H4 (cell line): ENCODE measurements around the gene STK40. TPM values are rescaled to one million over a fixed set of nuclear protein-coding genes. Genes with fewer than 3 reads are reported as not detected.

Experiments used
- DNase-seq: peaks from one replicate; pipeline ENCODE4 v3.0.0-alpha.2; 2015; ENCODE audit warnings: low spot score
- total RNA-seq: library from RNA; depleted of rRNA; stranded (reverse); fragments of >200 nt; shearing (Covaris generic); gene quantifications from 2 replicates; pipeline ENCODE4 v1.2.3, GENCODE V29; 2014; rRNA removed

STK40 gene, protein sequence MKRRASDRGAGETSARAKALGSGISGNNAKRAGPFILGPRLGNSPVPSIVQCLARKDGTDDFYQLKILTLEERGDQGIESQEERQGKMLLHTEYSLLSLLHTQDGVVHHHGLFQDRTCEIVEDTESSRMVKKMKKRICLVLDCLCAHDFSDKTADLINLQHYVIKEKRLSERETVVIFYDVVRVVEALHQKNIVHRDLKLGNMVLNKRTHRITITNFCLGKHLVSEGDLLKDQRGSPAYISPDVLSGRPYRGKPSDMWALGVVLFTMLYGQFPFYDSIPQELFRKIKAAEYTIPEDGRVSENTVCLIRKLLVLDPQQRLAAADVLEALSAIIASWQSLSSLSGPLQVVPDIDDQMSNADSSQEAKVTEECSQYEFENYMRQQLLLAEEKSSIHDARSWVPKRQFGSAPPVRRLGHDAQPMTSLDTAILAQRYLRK
- total RNA-seq = 25.1 and 25.3 TPM in 2 replicates

DNA sequence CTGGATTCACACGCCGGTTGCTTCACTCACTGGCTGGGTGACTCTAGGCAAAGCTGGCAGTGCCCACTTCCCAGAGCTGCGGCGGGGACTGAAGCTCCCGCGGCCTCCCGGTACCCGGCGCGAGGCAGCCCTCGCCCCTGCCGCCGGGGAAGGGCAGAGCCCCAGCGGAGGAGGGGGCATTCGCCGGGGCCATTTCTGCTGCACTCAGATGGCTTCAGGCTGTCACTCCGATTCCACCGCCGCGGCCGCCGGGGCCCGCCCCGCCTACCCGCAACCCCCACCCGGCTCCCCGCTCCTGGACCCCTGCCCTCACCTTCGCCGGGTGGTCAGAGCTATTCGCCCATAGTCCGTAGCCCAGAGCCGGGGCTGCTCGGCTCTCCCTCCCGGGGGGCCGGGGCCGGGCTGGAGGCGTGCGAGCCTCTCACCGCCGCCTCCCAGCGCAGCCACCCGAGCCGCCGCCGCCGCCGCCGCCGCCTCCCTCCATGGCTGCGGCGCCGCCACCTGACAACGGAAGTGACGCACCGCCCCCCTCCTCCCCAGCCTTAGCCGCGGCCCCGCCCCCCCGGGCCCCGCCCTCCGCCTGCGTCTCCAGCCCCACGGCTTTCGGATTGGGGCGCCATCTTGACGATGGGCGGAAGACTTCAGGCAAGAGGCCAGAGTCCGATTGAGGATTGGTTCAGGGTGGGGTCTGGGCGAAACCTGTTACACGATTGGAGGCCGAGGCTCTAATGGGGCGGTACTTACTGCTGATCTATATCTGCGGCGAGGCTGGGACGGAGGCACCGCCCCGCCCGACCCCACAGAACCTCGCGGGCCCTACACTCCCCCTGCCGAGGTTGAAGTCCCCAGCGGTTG is at the start of gene STK40:
Gene STK40 (minus strand): TSS at position 515 of the 855 bp plus-strand sequence. CDS start 24,592 bp downstream, outside the sequence.
- DNase-seq = peak; percentile 99

DNA sequence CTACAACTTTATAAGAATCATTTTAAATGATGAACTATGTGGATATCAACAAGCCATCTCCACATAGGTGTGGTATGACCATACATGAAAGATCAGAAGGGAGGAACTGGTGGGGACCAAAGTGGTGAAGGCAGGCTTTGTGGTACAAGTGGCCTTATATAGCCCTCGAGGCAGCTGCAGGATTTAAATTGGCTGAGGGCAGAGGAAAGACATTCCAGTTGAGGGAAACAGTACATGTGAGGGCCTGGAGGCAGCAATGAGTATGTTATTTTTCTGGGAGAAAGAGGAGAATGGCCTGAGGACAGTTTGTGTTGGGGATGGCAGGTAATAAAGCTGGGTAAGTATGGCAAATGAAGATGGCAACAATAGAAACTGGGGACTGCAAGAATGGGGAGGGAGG is 47.4 kb upstream of the STK40 start:
- no peak for DNase-seq

DNA sequence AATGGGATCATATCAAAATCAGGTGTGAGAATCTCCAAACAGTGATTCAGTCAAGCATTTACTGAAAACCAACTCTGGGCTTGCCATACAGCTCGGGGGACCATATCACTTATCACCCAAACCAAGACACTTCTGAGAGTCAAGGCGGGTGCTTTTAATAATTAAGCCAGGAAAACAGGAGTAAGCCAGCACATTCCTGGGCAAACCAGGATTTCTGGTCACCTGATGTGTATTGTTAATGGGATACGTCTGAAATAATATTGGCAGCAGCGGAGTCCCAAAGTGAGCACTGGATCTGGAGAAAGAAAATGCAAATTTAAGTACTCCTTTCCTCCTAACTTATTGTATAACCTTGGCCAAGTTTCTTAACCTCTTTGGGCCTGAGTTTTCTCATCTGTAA is 46.9 kb upstream of the STK40 start:
- DNase-seq = no peak

DNA sequence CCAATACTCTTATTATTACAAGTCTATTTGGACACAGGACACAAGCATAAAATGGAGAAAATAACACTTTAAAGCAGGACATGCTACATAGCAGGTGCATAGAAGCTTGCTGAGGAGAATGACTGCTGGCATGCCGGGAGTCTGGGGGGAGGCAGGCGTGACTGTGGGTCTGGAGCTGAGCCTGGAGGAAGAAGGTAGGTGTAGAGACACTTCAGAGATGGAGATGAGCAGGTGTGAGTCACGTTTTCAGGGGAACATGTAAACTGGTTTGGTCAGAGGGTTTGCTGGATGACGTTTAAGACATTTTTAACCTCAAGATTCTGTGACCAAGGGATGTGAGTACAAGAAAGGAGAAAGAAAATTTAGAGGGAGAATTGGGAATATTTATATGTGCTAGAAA is 40.1 kb upstream of the STK40 start:
- DNase-seq = no peak

DNA sequence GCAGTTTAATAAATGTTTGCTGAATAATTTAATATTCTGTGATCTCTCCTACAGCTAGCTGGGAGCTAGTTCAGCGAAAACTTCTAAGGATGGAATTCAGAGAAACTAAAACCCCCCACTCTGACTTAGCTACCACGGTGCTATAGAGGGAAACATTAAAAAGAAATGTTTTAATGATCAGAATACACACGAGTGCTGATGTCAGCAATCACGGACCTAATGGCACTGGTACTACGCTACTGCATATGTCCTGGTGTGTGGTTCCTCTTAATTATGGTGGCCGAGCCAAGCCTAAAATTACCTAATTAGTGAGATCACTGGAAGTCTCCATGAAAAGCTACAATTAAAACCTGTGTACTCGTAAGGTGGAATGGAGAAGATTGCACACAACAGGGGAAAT is 35.9 kb upstream of the STK40 start:
- no peak for DNase-seq

DNA sequence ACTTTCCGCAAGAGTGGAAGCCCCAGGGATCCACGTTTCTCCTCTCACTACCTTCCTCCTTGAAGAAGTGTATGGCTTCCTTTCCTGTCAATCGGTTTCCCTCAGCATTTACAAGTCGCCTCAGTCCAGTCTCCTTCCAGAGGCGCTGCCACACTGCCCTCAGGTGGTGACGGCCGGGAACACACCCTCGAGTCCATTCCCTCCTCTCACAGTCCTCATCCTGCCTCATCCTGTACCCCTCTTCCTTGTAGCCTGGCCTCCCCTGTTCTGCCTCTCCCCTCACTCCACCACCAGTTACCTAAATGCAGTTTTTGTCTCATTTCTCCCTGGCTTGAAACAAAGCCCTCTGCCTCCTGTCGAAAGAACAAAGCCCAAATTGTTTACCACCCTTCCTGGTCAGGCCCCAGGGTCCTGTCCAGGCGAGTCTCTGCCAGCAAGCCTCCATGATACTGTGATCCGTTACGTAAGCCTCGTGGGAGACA is 35.2 kb upstream of the STK40 start:
- DNase-seq = peak; percentile 78

DNA sequence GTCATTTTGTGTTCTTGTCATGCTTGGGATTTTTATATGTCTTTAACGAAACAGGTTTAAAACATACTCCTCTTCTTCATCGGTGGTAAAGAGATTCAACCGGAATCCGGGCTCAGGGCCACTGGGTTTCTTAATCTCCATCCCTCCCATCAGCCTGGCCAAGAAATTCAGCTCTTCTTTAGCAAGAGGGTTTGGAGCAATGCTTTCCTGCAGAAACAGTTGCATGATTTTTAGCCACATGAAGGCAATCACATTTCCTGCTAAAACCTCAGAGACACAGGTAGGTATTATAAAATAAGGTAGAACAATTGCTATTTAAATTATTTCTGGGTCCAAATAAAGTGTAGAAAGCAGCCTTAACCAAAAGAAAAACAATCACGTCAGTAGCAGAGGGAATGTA is 34.7 kb upstream of the STK40 start:
- DNase-seq = no peak

DNA sequence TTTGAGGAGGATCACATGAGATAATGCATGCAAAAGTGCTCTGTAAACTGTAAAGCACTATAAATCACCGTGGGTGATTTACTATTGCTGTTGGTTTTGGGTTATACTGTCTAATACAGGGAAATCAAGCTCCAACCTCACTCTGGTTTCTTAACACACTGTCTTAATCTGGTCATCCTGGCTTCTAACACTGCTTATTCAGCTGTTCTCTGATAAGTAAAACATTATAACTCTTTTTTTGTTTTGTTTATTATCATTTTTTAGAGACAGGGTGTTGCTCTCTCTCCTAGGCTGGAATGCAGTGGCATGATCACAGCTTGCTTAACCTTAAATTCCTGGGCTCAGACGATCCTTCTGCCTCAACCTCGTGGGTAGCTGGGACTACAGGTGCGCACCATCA is 33.8 kb upstream of the STK40 start:
- DNase-seq = no peak

DNA sequence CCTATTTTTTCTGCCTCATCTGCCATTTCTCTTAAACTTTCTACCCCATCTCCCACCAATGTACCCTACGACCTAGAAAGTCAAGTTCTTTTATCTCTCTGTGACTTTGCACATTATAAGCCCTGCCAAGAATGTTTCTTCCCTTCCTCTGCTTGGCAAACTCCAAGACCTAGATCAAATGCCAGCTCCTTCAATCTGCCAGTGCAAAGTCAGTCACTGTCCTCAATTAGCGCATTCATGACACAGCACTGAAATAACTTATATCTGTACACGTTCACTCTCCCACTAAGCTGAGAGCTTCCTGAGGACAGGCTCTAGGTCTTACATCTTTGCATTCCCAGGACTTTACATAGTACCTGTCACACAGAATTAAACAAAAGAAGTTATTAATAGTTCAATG is 33.4 kb upstream of the STK40 start:
- no peak for DNase-seq

DNA sequence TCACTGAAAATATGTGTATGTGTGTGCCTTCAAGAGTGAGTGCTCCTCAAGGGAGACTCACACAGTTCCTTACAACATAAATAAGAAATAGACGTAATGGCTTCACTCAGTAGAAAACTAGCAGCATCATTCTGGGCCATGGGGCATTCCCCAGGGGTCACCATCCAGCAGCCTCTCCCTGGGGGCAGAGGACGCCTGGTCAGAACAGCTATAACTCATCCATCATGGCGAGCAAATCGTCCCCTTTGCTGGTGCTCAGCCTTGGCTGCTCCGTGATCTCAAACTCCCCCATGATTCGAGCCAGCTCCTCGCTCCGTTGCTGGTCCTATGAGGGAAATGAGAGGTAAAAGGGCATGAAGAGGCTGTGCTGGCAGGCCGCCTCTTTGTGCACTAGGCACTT is 32.2 kb upstream of the STK40 start:
- DNase-seq = no peak

DNA sequence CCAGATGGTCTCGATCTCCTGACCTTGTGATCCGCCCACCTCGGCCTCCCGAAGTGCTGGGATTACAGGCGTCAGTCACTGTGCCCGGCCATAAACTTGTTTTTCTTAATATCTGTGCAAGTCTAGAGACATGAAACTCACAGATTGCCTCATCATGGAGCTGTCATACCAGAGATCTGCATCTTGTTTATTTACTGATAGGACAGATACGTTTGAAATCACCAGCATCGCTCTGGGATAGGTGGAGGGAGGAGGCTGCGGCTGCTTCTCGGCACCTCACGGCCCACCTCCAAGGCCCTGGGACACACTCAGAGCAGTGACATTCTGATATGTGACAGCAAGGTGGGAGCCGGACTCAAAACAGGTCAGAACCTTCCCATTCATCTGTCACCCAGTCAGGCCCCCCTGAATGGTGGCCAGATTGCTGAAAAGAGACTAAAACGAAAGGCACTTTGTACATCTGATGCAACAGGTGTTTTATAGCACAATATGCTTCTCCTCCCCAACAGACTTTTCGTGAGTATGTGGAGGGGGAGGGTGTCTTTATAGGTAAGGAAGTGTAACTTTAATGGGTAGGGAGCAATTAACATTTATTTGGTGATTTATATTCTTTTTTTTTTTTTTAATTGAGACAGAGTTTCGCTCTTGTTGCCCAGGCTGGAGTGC is 30.1 kb upstream of the STK40 start:
- DNase-seq = no peak

DNA sequence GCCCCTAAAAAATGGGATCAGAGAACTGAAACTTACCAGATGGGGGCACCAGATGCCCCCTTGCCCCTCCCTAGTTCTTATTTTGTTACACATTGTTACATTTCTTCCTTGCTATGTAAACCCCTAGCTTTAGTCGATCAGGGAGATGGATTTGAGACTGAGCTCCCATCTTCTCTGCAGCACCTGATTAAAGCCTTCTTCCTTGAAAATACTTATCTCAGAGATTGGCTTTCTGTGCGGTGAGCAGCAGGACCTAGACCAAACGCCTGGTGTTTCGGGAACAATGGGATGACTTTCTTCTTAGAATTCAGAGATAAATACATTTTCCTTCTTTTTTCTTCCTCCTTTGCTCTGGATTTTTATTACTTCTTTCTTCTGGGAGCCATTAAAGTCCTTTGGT is 28.7 kb upstream of the STK40 start:
- DNase-seq = no peak

DNA sequence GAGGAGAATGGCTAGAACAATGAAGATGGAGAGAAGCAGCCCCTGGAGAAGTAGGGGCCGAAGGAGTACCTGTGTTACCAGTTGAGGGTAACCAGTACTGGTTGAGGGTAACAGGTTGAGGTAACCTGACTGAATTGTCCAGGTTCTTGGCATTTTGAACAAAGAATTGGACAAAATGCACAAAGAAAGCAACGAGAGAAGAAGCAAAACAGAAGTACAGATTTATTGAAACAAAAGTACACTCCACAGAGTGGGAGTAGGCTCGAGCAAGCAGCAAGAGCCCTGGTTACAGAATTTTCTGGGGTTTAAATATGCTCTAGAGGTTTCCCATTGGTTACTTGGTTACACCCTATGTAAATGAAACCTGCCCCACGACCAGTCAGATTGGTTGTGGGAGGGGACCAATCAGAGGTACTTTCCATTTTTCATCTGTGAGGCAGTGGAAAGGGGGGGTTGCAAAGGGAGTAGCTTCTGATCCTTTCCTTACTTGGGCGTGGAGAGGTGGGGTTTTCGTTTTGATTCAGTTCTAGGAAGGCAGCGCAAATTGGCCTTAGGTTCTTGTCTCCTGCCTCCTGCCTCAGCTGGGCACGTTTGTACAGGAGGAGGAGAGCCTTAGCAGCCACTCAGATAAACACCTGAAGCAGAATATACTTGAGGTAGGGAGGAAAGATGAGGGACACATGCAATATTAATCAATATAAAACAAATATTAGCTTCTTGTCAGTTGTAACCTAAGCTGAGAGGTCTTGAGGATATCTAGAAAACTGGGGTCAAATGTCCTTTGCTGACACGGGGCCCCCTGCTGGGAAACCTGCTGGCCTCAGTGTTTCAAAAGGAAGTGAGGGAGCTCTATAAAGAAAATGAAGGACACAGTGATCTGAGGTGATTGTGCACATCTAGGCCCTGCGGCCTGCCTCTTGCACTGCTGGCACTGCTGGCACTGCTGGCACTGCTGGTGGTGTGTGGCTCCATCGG is 26.2 kb upstream of the STK40 start:
- DNase-seq = no peak

DNA sequence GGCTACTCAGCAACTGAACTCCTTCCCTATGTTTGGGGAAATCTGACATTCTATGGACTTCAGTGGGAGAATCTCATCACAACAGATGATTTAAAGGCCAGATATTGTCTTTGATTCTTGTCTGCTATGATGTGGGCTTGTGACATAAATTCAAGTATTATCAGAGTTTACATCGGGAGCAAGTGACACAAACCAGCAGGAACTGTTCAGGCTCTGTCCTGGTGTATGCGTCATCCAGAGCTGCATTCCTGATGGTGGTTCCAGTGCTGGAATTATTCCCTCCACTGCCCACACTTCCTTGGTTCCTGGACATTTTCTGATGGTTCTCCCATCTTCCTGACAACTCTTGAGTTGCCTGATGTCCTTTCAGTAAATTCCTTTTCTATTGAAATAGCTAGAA is 22.8 kb upstream of the STK40 start:
- no peak for DNase-seq

DNA sequence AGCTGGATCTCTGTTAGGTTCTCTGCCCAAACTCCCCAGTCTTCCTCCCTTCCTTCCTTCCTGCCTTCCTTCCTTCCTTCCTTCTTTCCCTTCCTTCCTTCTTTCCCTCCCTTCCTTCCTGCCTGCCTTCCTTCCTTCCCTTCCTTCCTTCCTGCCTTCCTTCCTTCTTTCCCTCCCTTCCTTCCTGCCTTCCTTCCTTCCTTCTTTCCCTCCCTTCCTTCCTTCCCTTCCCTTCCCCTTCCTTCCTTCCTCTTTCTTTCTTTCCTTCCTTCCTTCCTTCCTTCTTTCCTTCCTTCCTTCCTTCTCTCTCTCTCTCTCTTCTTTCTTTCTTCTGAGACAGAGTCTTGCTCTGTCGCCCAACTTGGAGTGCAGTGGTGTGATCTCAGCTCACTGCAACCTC is 20.7 kb upstream of the STK40 start:
- no peak for DNase-seq

DNA sequence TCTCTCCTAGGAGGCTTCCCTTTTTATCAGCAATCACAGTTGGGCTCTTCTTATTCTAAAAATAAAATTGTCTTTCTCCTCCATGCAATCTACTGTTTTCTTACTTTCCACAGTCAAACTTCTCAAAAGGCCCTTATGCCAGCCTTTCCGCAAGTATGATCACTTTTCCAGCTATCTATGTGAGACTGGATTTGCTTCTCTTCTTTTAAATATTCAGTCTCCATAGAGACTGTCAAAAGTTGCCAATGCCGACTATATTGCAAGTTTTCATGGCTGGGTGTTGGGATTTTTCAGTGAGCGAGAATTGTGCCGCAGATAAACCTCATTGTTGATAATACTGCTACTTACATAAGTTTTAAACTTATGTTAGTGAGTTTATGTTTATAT is 16.8 kb upstream of the STK40 start:
- no peak for DNase-seq

DNA sequence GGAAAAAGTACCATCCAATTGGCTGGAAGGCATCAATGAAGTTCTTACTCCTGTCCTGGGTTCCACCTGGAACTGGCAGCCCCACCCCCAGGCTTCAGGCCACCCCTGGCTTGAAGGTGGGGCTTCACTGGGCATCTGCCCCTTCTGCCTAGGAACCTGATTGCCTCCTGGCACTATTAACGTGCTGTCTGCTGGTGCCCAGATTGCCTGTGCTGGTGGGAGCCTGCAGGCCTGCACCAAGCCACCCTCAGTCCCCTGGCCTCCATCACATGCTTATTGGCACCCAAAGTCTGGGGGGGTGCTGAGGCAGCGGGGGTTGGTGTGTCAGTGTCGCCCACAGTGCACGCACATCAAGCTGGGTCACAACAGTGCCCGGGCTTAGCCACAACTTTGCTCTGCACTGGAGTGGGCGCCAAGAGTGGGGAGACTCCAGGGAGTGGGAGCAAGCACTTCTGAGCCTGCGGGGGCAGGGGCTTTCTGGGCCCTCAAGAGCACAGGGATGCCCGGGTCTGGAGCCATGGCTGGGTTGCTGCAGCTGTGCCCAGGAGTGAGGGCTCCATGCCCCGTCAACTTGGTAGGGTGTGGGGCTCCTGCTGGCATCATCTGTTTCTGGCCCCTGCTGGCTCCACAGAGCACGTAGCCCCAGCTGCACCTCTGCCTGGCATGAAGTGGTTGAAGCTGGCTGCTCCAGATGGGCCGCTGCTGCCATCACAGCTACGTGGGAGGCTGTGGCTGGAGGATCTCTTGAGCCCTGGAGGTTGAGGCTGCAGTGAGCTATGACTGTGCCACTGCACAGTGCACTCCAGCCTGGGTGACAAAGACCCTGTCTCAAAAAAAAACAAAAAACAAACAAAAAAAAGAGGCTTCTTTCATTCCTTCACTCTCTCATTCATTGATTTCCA is 16.1 kb upstream of the STK40 start:
- DNase-seq = no peak

DNA sequence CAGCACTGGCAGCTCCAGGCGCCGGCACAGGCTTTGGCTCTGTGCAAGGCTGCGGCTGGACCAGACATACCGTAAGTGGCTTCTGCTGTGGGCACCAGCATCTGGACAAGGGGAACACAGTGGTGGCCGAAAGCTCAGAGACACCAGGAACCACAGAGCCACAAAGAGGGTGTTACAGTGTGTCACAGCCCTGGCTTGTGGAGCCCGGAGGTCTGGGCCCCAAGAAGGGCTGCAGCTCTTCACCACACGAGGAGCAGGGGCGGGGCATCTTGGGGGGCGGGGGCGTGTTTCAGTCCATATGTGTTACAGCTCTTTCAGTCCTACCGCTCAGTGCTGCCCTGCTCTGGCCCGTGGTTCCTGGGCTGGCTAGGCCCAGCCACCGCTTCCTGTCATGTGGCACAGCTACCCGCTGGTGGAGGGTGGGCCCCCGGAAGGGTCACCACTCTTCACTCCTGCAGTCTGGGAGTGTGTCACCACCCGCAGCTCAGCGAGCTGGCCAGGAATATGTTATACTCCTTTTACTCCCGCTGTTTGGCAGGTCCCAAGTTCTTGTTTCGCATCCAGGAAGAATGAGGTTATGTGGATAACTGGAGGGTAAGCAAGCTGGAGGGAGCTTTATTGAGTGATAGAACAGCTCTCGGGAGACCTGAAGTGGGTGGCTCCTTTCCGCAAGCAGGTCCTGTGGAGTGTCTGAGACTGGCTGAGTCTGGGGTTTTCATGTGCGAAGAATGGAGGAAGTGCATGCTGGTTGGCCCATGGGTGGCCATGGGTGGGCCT is 15.3 kb upstream of the STK40 start:
- DNase-seq = peak; percentile 86

DNA sequence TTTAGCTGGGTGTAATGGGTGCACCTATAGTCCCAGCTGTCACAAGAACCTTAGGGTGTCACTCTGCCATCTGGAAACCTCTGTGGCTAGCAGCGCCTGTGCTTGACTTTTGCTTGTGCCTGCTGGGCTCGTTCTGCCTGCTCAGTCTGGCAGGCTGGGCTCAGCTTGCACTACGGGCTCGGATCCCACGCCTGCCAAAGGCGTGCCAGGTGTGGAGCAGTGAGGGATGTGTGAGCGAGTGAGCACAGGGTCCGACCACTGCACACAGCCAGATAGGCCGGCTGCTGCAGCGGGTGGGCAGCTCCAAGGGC is 14.7 kb upstream of the STK40 start:
- no peak for DNase-seq
